CD4-positive, alpha-beta T cell treated with Interleukin-10 for 1 hour (primary cell): ENCODE data around the gene CT45A6.
"Not testable (repeated sequence)": the region's sequence is repeated elsewhere in the genome, so short reads cannot be mapped to it uniquely, and the experiment has no call there.

ENCODE experiments used
- DNase-seq: peaks from one replicate; pipeline ENCODE4 v3.0.0-alpha.2; 2020

CT45A6 gene, protein sequence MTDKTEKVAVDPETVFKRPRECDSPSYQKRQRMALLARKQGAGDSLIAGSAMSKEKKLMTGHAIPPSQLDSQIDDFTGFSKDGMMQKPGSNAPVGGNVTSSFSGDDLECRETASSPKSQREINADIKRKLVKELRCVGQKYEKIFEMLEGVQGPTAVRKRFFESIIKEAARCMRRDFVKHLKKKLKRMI

DNA sequence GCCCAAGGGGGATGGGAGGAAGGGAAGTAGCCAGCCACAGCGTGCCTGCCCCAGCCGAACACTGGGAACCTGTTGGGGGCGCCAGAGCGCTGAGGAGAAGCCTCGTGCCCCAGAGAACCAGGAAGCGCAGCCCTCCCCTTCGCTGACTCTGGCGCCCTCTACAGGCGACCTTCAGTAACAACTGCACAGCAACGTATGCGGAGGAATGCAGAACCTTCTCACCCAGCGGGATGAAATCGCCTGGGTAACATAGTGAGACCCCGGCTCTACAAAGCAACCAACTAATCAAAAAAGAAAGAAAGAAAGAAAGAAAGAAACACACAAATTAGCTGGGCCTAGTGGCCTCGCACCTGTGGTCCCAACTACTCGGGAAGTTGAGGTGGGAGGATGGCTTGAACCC is at the start of gene CT45A6:
Gene CT45A6 (minus strand): TSS at position 101 of the 400 bp plus-strand sequence. CDS start 3,794 bp downstream, outside the sequence.
- DNase-seq: not testable (repeated sequence)

DNA sequence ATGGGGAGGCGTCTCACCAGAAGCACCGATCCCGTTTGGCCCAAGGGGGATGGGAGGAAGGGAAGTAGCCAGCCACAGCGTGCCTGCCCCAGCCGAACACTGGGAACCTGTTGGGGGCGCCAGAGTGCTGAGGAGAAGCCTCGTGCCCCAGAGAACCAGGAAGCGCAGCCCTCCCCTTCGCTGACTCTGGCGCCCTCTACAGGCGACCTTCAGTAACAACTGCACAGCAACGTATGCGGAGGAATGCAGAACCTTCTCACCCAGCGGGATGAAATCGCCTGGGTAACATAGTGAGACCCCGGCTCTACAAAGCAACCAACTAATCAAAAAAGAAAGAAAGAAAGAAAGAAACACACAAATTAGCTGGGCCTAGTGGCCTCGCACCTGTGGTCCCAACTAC is 34.6 kb upstream of the CT45A6 start, which contains the start of gene CT45A7:
Gene CT45A7 (minus strand): TSS at position 101 of the 400 bp plus-strand sequence. CDS start 3,747 bp downstream, outside the sequence.
- DNase-seq: not testable (repeated sequence)

DNA sequence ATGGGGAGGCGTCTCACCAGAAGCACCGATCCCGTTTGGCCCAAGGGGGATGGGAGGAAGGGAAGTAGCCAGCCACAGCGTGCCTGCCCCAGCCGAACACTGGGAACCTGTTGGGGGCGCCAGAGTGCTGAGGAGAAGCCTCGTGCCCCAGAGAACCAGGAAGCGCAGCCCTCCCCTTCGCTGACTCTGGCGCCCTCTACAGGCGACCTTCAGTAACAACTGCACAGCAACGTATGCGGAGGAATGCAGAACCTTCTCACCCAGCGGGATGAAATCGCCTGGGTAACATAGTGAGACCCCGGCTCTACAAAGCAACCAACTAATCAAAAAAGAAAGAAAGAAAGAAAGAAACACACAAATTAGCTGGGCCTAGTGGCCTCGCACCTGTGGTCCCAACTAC is 17.3 kb upstream of the CT45A6 start, which contains the start of gene CT45A2:
Gene CT45A2 (minus strand): TSS at position 101 of the 400 bp plus-strand sequence. CDS start 3,747 bp downstream, outside the sequence.
- DNase-seq: not testable (repeated sequence)

DNA sequence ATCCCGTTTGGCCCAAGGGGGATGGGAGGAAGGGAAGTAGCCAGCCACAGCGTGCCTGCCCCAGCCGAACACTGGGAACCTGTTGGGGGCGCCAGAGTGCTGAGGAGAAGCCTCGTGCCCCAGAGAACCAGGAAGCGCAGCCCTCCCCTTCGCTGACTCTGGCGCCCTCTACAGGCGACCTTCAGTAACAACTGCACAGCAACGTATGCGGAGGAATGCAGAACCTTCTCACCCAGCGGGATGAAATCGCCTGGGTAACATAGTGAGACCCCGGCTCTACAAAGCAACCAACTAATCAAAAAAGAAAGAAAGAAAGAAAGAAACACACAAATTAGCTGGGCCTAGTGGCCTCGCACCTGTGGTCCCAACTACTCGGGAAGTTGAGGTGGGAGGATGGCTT is 17.2 kb downstream of the CT45A6 start, which contains the start of gene CT45A5:
Gene CT45A5 (minus strand): TSS at position 101 of the 400 bp plus-strand sequence. CDS start 3,774 bp downstream, outside the sequence.
- DNase-seq: not testable (repeated sequence)

DNA sequence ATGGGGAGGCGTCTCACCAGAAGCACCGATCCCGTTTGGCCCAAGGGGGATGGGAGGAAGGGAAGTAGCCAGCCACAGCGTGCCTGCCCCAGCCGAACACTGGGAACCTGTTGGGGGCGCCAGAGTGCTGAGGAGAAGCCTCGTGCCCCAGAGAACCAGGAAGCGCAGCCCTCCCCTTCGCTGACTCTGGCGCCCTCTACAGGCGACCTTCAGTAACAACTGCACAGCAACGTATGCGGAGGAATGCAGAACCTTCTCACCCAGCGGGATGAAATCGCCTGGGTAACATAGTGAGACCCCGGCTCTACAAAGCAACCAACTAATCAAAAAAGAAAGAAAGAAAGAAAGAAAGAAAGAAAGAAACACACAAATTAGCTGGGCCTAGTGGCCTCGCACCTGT is 34.5 kb downstream of the CT45A6 start, which contains the start of gene CT45A3:
Gene CT45A3 (minus strand): TSS at position 101 of the 400 bp plus-strand sequence. CDS start 3,747 bp downstream, outside the sequence.
- DNase-seq: not testable (repeated sequence)

DNA sequence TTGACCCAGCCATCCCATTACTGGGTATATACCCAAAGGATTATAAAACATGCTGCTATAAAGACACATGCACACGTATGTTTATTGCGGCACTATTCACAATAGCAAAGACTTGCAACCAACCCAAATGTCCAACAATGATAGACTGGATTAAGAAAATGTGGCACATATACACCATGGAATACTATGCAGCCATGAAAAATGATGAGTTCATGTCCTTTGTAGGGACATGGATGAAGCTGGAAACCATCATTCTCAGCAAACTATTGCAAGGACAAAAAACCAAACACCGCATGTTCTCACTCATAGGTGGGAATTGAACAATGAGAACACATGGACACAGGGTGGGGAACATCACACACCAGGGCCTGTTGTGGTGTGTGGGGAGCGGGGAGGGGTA is 57.8 kb downstream of the CT45A6 start:
- DNase-seq: not testable (repeated sequence)
